Measurements from ENCODE around the gene DNAJC1. TPM values are rescaled to one million over a fixed set of nuclear protein-coding genes. Genes with fewer than 3 reads are reported as not detected.

Gene DNAJC1
- total RNA-seq, 3 donors from 2014 or later: 63.7 to 93.0 (median 92.1) TPM

GRCh38 chr10:21803374-21803773 lies 200.2 kb downstream of the DNAJC1 start:
- no peak for DNase-seq (ENCODE audit: low spot score in 2 of 2)
- intact Hi-C loops (cut with DNase I; ENCODE audit: low total_unique reads): no loop called here
- H3K27me3 ChIP-seq: no peaks in the 10 kb centered on the region
- no peak overlapping the region for H3K27ac ChIP-seq
- H3K36me3 ChIP-seq: no peaks in the 10 kb centered on the region
- H3K4me1 ChIP-seq: no peaks in the 10 kb centered on the region
- TF ChIP-seq, protein P1, sequence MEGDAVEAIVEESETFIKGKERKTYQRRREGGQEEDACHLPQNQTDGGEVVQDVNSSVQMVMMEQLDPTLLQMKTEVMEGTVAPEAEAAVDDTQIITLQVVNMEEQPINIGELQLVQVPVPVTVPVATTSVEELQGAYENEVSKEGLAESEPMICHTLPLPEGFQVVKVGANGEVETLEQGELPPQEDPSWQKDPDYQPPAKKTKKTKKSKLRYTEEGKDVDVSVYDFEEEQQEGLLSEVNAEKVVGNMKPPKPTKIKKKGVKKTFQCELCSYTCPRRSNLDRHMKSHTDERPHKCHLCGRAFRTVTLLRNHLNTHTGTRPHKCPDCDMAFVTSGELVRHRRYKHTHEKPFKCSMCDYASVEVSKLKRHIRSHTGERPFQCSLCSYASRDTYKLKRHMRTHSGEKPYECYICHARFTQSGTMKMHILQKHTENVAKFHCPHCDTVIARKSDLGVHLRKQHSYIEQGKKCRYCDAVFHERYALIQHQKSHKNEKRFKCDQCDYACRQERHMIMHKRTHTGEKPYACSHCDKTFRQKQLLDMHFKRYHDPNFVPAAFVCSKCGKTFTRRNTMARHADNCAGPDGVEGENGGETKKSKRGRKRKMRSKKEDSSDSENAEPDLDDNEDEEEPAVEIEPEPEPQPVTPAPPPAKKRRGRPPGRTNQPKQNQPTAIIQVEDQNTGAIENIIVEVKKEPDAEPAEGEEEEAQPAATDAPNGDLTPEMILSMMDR (IDR thresholded peaks at IDR 0.05): no peak
- no peak for TF ChIP-seq POLR2A (IDR thresholded peaks at IDR 0.05)
- TF ChIP-seq POLR2AphosphoS5 (IDR thresholded peaks at IDR 0.05): no peak
- H3K9me3 ChIP-seq: no peaks in the 10 kb centered on the region
- no peak overlapping the region for H3K4me3 ChIP-seq

DNA sequence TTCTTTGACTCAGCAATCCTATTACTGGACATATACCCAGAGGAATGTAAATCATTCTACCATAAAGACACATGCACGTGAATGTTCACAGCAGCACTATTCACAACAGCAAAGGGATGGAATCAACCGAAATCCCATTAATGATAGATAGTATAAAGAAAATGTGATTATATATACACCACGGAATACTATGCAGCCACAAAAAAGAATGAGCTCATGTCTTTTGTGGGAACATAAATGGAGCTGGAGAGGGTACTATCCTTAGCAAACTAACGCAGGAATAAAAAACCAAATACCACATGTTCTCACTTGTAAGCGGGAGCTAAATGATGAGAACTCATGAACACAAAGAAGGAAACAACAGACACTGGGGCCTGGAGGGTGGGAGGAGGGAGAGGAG lies 201.9 kb downstream of the DNAJC1 start:
- DNase-seq (ENCODE audit: low spot score in 2 of 2): no peak
- no peak for TF ChIP-seq POLR2A (IDR thresholded peaks at IDR 0.05)
- no peak for TF ChIP-seq POLR2AphosphoS5 (IDR thresholded peaks at IDR 0.05)
- TF ChIP-seq, protein P1 (IDR thresholded peaks at IDR 0.05): no peak
- Histone ChIP-seq H3K36me3 (no peaks in the 10 kb centered on the region), H3K4me1 (no peaks in the 10 kb centered on the region), H3K27ac (no peak overlapping the region), H3K9me3 (no peaks in the 10 kb centered on the region), H3K4me3 (no peak overlapping the region), H3K27me3 (no peaks in the 10 kb centered on the region)
- intact Hi-C loops (cut with DNase I; ENCODE audit: low total_unique reads): no loop called here

GRCh38 chr10:21797984-21798765 lies 205.4 kb downstream of the DNAJC1 start:
- H3K27ac ChIP-seq: no peak overlapping the region
- H3K9me3 ChIP-seq: no peaks in the 10 kb centered on the region
- intact Hi-C loops (cut with DNase I; ENCODE audit: low total_unique reads): no loop called here
- H3K4me1 ChIP-seq: no peaks in the 10 kb centered on the region
- H3K36me3 ChIP-seq: no peaks in the 10 kb centered on the region
- H3K27me3 ChIP-seq: no peaks in the 10 kb centered on the region
- no peak for DNase-seq (ENCODE audit: low spot score in 2 of 2)
- TF ChIP-seq POLR2A (IDR thresholded peaks at IDR 0.05) (no peak), POLR2AphosphoS5 (IDR thresholded peaks at IDR 0.05) (no peak)
- TF ChIP-seq, protein P1 (IDR thresholded peaks at IDR 0.05): no peak
- H3K4me3 ChIP-seq: no peak overlapping the region

GRCh38 chr10:21797533-21797932 lies 206.0 kb downstream of the DNAJC1 start:
- TF ChIP-seq POLR2AphosphoS5 (IDR thresholded peaks at IDR 0.05) (no peak), POLR2A (IDR thresholded peaks at IDR 0.05) (no peak)
- TF ChIP-seq, protein P1 (IDR thresholded peaks at IDR 0.05): no peak
- Histone ChIP-seq H3K9me3 (no peaks in the 10 kb centered on the region), H3K36me3 (no peaks in the 10 kb centered on the region), H3K27me3 (no peaks in the 10 kb centered on the region), H3K27ac (no peak overlapping the region), H3K4me3 (no peak overlapping the region), H3K4me1 (no peaks in the 10 kb centered on the region)
- no peak for DNase-seq (ENCODE audit: low spot score in 2 of 2)
- intact Hi-C loops (cut with DNase I; ENCODE audit: low total_unique reads): no loop called here

DNA sequence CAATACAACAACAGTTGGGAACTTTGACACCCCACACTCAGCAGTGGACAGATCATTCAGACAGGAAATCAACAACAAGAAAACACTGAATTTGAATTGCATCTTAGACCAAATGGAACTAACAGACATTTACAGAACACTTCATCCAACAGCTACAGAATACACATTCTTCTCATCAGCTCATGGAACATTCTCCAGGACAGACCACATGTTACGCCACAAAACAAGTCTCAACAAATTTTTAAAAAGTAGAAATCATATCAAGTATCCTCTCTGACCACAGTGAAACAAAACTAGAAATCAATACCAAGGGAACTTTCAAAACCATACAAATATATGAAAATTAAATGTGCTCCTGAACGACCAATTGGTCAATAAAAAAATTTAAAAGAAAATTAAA lies 212.3 kb downstream of the DNAJC1 start:
- H3K4me3 ChIP-seq: no peak overlapping the region
- H3K4me1 ChIP-seq: no peaks in the 10 kb centered on the region
- H3K36me3 ChIP-seq: no peaks in the 10 kb centered on the region
- peaks cover 0 to 7% of the 10 kb centered on the region in 2 donors for H3K9me3 ChIP-seq
- no peaks in the 10 kb centered on the region for H3K27me3 ChIP-seq
- H3K27ac ChIP-seq: no peak overlapping the region
- no peak for DNase-seq (ENCODE audit: low spot score in 2 of 2)
- intact Hi-C loops (cut with DNase I; ENCODE audit: low total_unique reads): no loop called here
- TF ChIP-seq POLR2AphosphoS5 (IDR thresholded peaks at IDR 0.05): no peak
- no peak for TF ChIP-seq POLR2A (IDR thresholded peaks at IDR 0.05)
- TF ChIP-seq, protein P1 (IDR thresholded peaks at IDR 0.05): no peak
